PC-9 (cell line): ENCODE results near the gene CCDC107. TPM values are rescaled to one million over a fixed set of nuclear protein-coding genes. Genes with fewer than 3 reads are reported as not detected.

Experiments
- Bru-seq: library from RNA; stranded (reverse); fragments of 400-500 nt; gene quantifications from one replicate; lab custom pipeline; 2021; lab: Mats Ljungman, UMichigan
- BruChase-seq, 2 experiments: library from RNA; stranded (reverse); fragments of 400-500 nt; gene quantifications; one replicate each; lab custom pipeline; 2021; lab: Mats Ljungman, UMichigan
- BruUV-seq: library from RNA; stranded (reverse); fragments of 400-500 nt; replicated peaks from 2 replicates; lab custom pipeline; 2021; lab: Mats Ljungman, UMichigan
- CTCF ChIA-PET: fragments of 300-600 bp; sonication (Branson Sonifier 250); formaldehyde crosslinking; loops from one replicate; lab custom pipeline; 2022; ENCODE audit warnings: antibody characterized with exemption; lab: Charles Lee
- POLR2A ChIA-PET: fragments of 300-600 bp; sonication (Branson Sonifier 250); formaldehyde crosslinking; loops from one replicate; lab custom pipeline; 2022; ENCODE audit warnings: antibody characterized with exemption; ENCODE audit not compliant: unreplicated experiment; lab: Charles Lee
- DNase-seq, 2 experiments: peaks; one replicate each; pipeline versions ENCODE4 v3.0.0 to v3.0.0-alpha.2; 2015 to 2022; ENCODE audit warnings: mixed read lengths in 1 of 2
- H2AFZ ChIP-seq: fragments of 200-600 bp; sonication (generic); 2 replicates; pipeline ENCODE4 v1.8.1; 2017; ENCODE audit warnings: antibody characterized with exemption
- H3F3A ChIP-seq: fragments of 200-600 bp; sonication (generic); 2 replicates; pipeline ENCODE4 v1.8.1; 2017; ENCODE audit warnings: antibody characterized with exemption, mild to moderate bottlenecking, low read depth; ENCODE audit not compliant: insufficient read depth
- H3K27ac ChIP-seq: fragments of 200-600 bp; sonication (generic); 2 replicates; pipeline ENCODE4 v1.6.1; 2016; ENCODE audit warnings: mixed run types
- H3K27me3 ChIP-seq: fragments of 200-600 bp; sonication (generic); 2 replicates; pipeline ENCODE4 v1.6.1; 2016; ENCODE audit warnings: low read depth, mixed run types; ENCODE audit not compliant: insufficient read depth
- H3K36me3 ChIP-seq: fragments of 200-600 bp; sonication (generic); 2 replicates; pipeline ENCODE4 v1.6.1; 2016; ENCODE audit warnings: low read depth, mixed run types
- H3K4me1 ChIP-seq: fragments of 200-600 bp; sonication (generic); replicated peaks from 2 replicates; pipeline ENCODE4 v1.6.1; 2016; ENCODE audit warnings: mixed run types; ENCODE audit not compliant: insufficient read depth
- H3K4me2 ChIP-seq: fragments of 200-600 bp; sonication (generic); 2 replicates; pipeline ENCODE4 v1.6.1; 2017; ENCODE audit warnings: mixed run types
- H3K4me3 ChIP-seq: fragments of 200-600 bp; sonication (generic); 2 replicates; pipeline ENCODE4 v1.6.1; 2016; ENCODE audit warnings: mixed run types
- H3K79me2 ChIP-seq: fragments of 200-600 bp; sonication (generic); 2 replicates; pipeline ENCODE4 v1.6.1; 2017; ENCODE audit warnings: low read depth, mixed run types
- H3K9me2 ChIP-seq: fragments of 200-600 bp; sonication (generic); 2 replicates; pipeline ENCODE4 v1.8.1; 2017; ENCODE audit warnings: mild to moderate bottlenecking; ENCODE audit not compliant: insufficient read depth
- H3K9me3 ChIP-seq: fragments of 200-600 bp; sonication (generic); 2 replicates; pipeline ENCODE4 v1.8.1; 2016; ENCODE audit warnings: low read depth; ENCODE audit not compliant: insufficient read depth
- H4K20me1 ChIP-seq: fragments of 200-600 bp; sonication (generic); 2 replicates; pipeline ENCODE4 v1.8.1; 2017; ENCODE audit not compliant: insufficient read depth
- CTCF ChIP-seq: fragments of 200-600 bp; sonication (generic); conservative IDR thresholded peaks from 2 replicates; pipeline ENCODE4 v1.6.1; 2017; ENCODE audit warnings: mixed run types, antibody characterized with exemption, mild to moderate bottlenecking, moderate library complexity
- EZH2 ChIP-seq: fragments of 200-600 bp; sonication (generic); IDR thresholded peaks from 2 replicates; pipeline ENCODE4 v1.8.0; 2017; ENCODE audit warnings: antibody characterized with exemption, low read depth
- intact Hi-C: fragments of 100-400 bp; cut with micrococcal nuclease; formaldehyde crosslinking; loops from one replicate; pipeline ENCODE4 v1.10.0; 2022; ENCODE audit not compliant: unreplicated experiment
- long read RNA-seq: library from polyadenylated mRNA; stranded (forward); transcript quantifications from one replicate; pipeline ENCODE4 v2.0.0, GENCODE V29; 2022
- total RNA-seq: library from RNA; stranded (reverse); gene quantifications from 2 replicates; pipeline ENCODE4 v1.2.3, GENCODE V29; 2021

Gene CCDC107
- total RNA-seq (6.9 and 10.5 TPM in 2 replicates), Bru-seq, nascent RNA (percentile 52 among the genes with signal in this experiment), BruChase-seq, experiment 1, labeled RNA remaining after a 2-hour chase (percentile 58 among the genes with signal in this experiment), BruChase-seq, experiment 2, labeled RNA remaining after a 6-hour chase (percentile 66 among the genes with signal in this experiment)
- long read RNA-seq, transcript CCDC107-206 (5 exons, 1,242 nt) = major isoform, 9 of 24 reads
- long read RNA-seq, partial matches to known transcripts = 0 of 24 reads
- long read RNA-seq, other reads (novel, unspliced or antisense) = 12 of 24 reads

DNA sequence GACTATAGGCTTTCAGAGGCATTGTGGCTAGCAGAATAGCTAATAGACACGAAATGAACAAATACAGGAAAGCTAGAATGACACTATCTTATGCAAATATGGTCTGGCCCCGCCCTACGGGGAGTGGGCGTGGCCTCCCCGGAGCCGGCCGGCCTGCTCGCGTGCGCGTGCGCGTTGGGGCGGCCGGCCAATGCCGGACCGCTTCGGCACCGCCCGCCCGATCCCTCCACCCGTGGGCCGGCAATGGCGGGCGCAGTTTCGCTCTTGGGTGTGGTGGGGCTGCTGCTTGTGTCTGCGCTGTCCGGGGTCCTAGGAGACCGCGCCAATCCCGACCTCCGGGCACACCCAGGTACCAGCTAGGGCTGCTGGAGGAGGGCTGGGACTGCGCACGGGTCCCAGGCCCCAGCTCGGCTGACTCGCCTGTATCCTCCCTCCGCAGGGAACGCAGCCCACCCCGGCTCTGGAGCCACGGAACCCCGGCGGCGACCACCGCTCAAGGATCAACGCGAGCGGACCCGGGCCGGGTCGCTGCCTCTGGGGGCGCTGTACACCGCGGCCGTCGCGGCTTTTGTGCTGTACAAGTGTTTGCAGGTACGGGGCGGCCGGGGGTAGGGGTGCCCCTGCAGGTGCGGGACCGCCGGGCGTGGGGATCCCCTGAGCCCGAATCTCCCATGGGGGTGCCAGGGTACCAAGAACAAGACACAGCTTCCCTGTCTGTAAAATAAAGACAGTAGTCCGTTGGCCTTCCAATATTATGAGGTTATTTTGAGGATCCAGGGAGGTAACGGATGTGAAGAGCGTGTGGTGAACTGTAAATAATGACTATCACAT, at the start of gene CCDC107:
CCDC107 (plus strand) TSS at position 156 of the 831 bp plus-strand sequence; CDS start at position 244, 88 bp downstream.
- Histone ChIP-seq H3K4me2 (peak within 1 kb of the TSS; percentile 80), H3K27ac (peak within 1 kb of the TSS; percentile 94), H4K20me1 (no peaks in the 10 kb centered on the region), H3K9me3 (no peaks in the 10 kb centered on the region), H2AFZ (peak within 1 kb of the TSS; percentile 78), H3K4me3 (peak within 1 kb of the TSS; percentile 72), H3K79me2 (no peaks in the 10 kb centered on the region), H3K4me1 (peaks cover 19% of the 10 kb centered on the region), H3F3A (peaks cover 22% of the 10 kb centered on the region; the same call in 1 of the 2 replicates), H3K9me2 (no peaks in the 10 kb centered on the region), H3K27me3 (no peaks in the 10 kb centered on the region), H3K36me3 (no peaks in the 10 kb centered on the region)
- ChIA-PET CTCF (interaction anchor here (0.6 kb wide), 1 partner anchor 954 kb away, joined by 6 read pairs; no protein-coding TSS in a partner anchor), POLR2A (interaction anchor here (0.5 to 1.9 kb wide), 4 partner anchors 74 to 1010 kb away, joined by 3 to 28 read pairs (median 8); partner anchors contain the start of genes CREB3, TLN1 and VCP)
- BruUV-seq = TSS peak; percentile 57
- peak; percentile 50 to 72 for DNase-seq
- TF ChIP-seq EZH2 (no peak), CTCF (peak; percentile 56; the same call in 1 of the 2 replicates)
- intact Hi-C loops = loop anchor here (1.0 to 5.0 kb wide), 4 partner anchors 39 to 249 kb away; partner anchors contain the start of genes CREB3, HRCT1, SPAAR and TESK1

DNA sequence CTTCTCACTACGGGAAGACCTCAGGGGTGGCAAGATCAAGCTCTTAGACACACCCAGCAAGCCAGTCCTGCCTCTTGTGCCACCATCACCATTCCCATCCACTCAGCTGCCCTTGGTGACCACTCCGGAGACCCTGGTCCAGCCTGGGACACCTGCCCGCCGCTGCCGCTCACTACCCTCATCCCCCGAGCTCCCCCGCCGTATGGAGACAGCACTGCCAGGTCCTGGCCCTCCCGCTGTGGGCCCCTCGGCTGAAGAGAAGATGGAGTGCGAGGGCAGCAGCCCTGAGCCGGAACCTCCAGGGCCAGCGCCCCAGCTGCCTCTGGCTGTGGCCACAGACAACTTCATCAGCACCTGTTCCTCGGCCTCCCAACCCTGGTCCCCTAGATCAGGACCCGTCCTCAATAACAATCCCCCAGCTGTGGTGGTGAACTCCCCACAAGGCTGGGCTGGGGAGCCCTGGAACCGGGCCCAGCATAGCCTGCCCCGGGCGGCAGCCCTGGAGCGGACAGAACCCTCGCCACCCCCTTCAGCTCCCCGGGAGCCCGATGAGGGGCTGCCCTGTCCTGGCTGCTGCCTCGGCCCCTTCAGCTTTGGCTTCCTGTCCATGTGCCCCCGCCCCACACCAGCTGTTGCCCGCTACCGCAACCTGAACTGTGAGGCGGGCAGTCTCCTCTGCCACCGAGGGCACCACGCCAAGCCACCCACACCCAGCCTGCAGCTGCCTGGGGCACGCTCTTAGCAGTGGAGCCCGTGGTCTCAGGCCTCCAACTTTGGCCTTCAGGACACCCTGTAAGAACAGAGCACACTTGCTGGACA, 48.9 kb upstream of the CCDC107 start:
- Histone ChIP-seq H2AFZ (no peak overlapping the region), H3K27ac (no peak overlapping the region), H3K4me1 (peaks cover 7% of the 10 kb centered on the region; the same call in 1 of the 2 replicates), H4K20me1 (no peaks in the 10 kb centered on the region), H3K79me2 (peaks cover 7% of the 10 kb centered on the region; the same call in 1 of the 2 replicates), H3K4me2 (no peak overlapping the region), H3K36me3 (no peaks in the 10 kb centered on the region), H3K9me3 (no peaks in the 10 kb centered on the region), H3K4me3 (no peak overlapping the region), H3K27me3 (no peaks in the 10 kb centered on the region), H3F3A (peaks cover 4% of the 10 kb centered on the region; the same call in 1 of the 2 replicates), H3K9me2 (no peaks in the 10 kb centered on the region)
- TF ChIP-seq CTCF (no peak), EZH2 (no peak)
- intact Hi-C loops = loop anchor here (10.0 kb wide), 1 partner anchor 494 kb away; the partner anchor contains the start of gene ATOSB
- no TSS peak for BruUV-seq
- ChIA-PET CTCF (no interaction called here), POLR2A (no interaction called here)
- no peak for DNase-seq
